GM21390 (cell line): Measurements from ENCODE around the gene ATG16L2.

Experiments used
- ATAC-seq: cut with Tn5 transposase; IDR thresholded peaks from one replicate; pipeline ENCODE4 v1.9.1; 2021; ENCODE audit not compliant: unreplicated experiment

Gene ATG16L2

GRCh38 chr11:72875736-72876135, 61.5 kb downstream of the ATG16L2 start:
- no peak for ATAC-seq

GRCh38 chr11:72876147-72876546, 61.9 kb downstream of the ATG16L2 start:
- ATAC-seq: no peak
